ENCODE measurements around the gene CP. TPM values are rescaled to one million over a fixed set of nuclear protein-coding genes. Genes with fewer than 3 reads are reported as not detected.

The CP gene
- total RNA-seq, 3 donors from 2014 or later (not counting 1 experiment from before 2014, with no cell fraction given), result not detected

GRCh38 chr3:149247008-149247710 is 25.5 kb upstream of the CP start:
- Histone ChIP-seq H3K36me3 (ENCODE audit: control insufficient read depth, insufficient read depth, low read length) (no peaks in the 10 kb centered on the region), H3K4me3 (ENCODE audit: low read length) (no peak overlapping the region), H3K27ac (ENCODE audit: low read length) (no peak overlapping the region), H3K9me3 (ENCODE audit: control insufficient read depth, insufficient read depth, low read length) (no peaks in the 10 kb centered on the region), H3K27me3 (ENCODE audit: control insufficient read depth, insufficient read depth, low read length) (no peaks in the 10 kb centered on the region), H3K4me1 (ENCODE audit: control insufficient read depth, insufficient read depth, low read length) (peaks cover 4% of the 10 kb centered on the region)
- no peak for TF ChIP-seq CTCF (IDR thresholded peaks at IDR 0.05)
- no peak for ATAC-seq
- Mint-ChIP-seq H3K27ac (peak overlapping the region in 1 of 2 donors; percentile 34), H3K4me3 (no peak overlapping the region), H3K27me3 (ENCODE audit: low read depth in 2 of 2) (peaks cover 0 to 3% of the 10 kb centered on the region in 2 donors), H3K36me3 (no peaks in the 10 kb centered on the region), H3K4me1 (peaks cover 12 to 14% of the 10 kb centered on the region in 2 donors), H3K9me3 (no peaks in the 10 kb centered on the region)
- intact Hi-C loops (cut with micrococcal nuclease), result no loop called here
- WGBS (ENCODE audit: insufficient coverage), result 95% methylated on average over 5 of the region's 6 CpGs
- no peak for DNase-seq

GRCh38 chr3:149245738-149246451 is 24.3 kb upstream of the CP start:
- intact Hi-C loops (cut with micrococcal nuclease), result no loop called here
- DNase-seq, result peak in 1 of 2 donors; percentile 16
- no peaks in the 10 kb centered on the region for H3K9me3 Mint-ChIP-seq
- no peaks in the 10 kb centered on the region for H3K27me3 ChIP-seq (ENCODE audit: control insufficient read depth, insufficient read depth, low read length)
- no peak for TF ChIP-seq CTCF (IDR thresholded peaks at IDR 0.05)
- no peaks in the 10 kb centered on the region for H3K9me3 ChIP-seq (ENCODE audit: control insufficient read depth, insufficient read depth, low read length)
- 58% methylated on average over 3 of the region's 3 CpGs for WGBS (ENCODE audit: insufficient coverage)
- H3K4me3 ChIP-seq (ENCODE audit: low read length), result peak overlapping the region; percentile 12
- H3K27ac ChIP-seq (ENCODE audit: low read length), result peak overlapping the region; percentile 26
- H3K36me3 Mint-ChIP-seq, result no peaks in the 10 kb centered on the region
- H3K36me3 ChIP-seq (ENCODE audit: control insufficient read depth, insufficient read depth, low read length), result no peaks in the 10 kb centered on the region
- peaks cover 4% of the 10 kb centered on the region for H3K4me1 ChIP-seq (ENCODE audit: control insufficient read depth, insufficient read depth, low read length)
- peak overlapping the region; percentile 34 to 86 for H3K27ac Mint-ChIP-seq
- H3K4me3 Mint-ChIP-seq, result peak overlapping the region; percentile 65
- peaks cover 0 to 3% of the 10 kb centered on the region in 2 donors for H3K27me3 Mint-ChIP-seq (ENCODE audit: low read depth in 2 of 2)
- ATAC-seq, result peak; percentile 69 to 86 (median 74)
- H3K4me1 Mint-ChIP-seq, result peaks cover 12 to 14% of the 10 kb centered on the region in 2 donors

GRCh38 chr3:149243540-149243939 is 21.9 kb upstream of the CP start:
- H3K4me3 Mint-ChIP-seq, result no peak overlapping the region
- intact Hi-C loops (cut with micrococcal nuclease), result no loop called here
- H3K4me1 Mint-ChIP-seq, result peaks cover 12 to 14% of the 10 kb centered on the region in 2 donors
- Histone ChIP-seq H3K27ac (ENCODE audit: low read length) (no peak overlapping the region), H3K27me3 (ENCODE audit: control insufficient read depth, insufficient read depth, low read length) (no peaks in the 10 kb centered on the region), H3K36me3 (ENCODE audit: control insufficient read depth, insufficient read depth, low read length) (no peaks in the 10 kb centered on the region), H3K9me3 (ENCODE audit: control insufficient read depth, insufficient read depth, low read length) (no peaks in the 10 kb centered on the region), H3K4me1 (ENCODE audit: control insufficient read depth, insufficient read depth, low read length) (peaks cover 4% of the 10 kb centered on the region), H3K4me3 (ENCODE audit: low read length) (no peak overlapping the region)
- no peaks in the 10 kb centered on the region for H3K36me3 Mint-ChIP-seq
- no peaks in the 10 kb centered on the region for H3K27me3 Mint-ChIP-seq (ENCODE audit: low read depth in 2 of 2)
- ATAC-seq (no peak), DNase-seq (no peak)
- H3K27ac Mint-ChIP-seq, result no peak overlapping the region
- H3K9me3 Mint-ChIP-seq, result no peaks in the 10 kb centered on the region
- TF ChIP-seq CTCF (IDR thresholded peaks at IDR 0.05), result no peak

Measured in natural killer cell (primary cell).